Endothelial cell of umbilical vein (primary cell): Measurements from ENCODE around the gene DPF3. TPM values are rescaled to one million over a fixed set of nuclear protein-coding genes. Genes with fewer than 3 reads are reported as not detected.

ENCODE experiments used
- BruUV-seq: library from RNA; stranded (reverse); fragments of 400-500 nt; replicated peaks from 2 replicates; lab custom pipeline; 2021; lab: Mats Ljungman, UMichigan
- CTCF ChIA-PET: fragments of 300-600, 350-600 bp; sonication (Branson Sonifier 250); formaldehyde crosslinking; loops from one replicate; lab custom pipeline; 2021; ENCODE audit warnings: antibody characterized with exemption, inconsistent platforms; lab: Charles Lee
- POLR2A ChIA-PET: fragments of 300-600, 350-600 bp; sonication (Branson Sonifier 250); formaldehyde crosslinking; loops from one replicate; lab custom pipeline; 2021; ENCODE audit warnings: antibody characterized with exemption, inconsistent platforms; lab: Charles Lee
- DNase-seq: peaks from one replicate; pipeline ENCODE4 v3.0.0-alpha.2; 2011; ENCODE audit warnings: low read depth, low spot score
- FAIRE-seq: peaks from 2 replicates; lab custom pipeline; 2011; peaks lifted over from hg19 to GRCh38; lab: Jason Lieb, UNC
- H2AFZ ChIP-seq: 2 replicates; pipeline ENCODE4 v1.6.0; 2012; ENCODE audit warnings: low read depth, low read length, control low read depth, inconsistent platforms
- H3K27ac ChIP-seq: 2 replicates; pipeline ENCODE4 v1.5.1; 2011; ENCODE audit warnings: low read depth, mild to moderate bottlenecking, control low read depth, low read length, moderate library complexity; ENCODE audit not compliant: insufficient read depth
- H3K27me3 ChIP-seq, 2 experiments: 2 replicates each; pipeline versions ENCODE4 v1.6.0 to v1.6.1; 2011; ENCODE audit warnings: low read length in 2 of 2, mixed read lengths in 1 of 2; ENCODE audit not compliant: control insufficient read depth in 2 of 2, insufficient read depth in 2 of 2
- H3K36me3 ChIP-seq, 2 experiments: 2 replicates in 1 of 2; 3 replicates in 1 of 2; pipeline ENCODE4 v1.5.1; 2011; ENCODE audit warnings: low read length in 2 of 2, mild to moderate bottlenecking in 1 of 2, moderate library complexity in 1 of 2; ENCODE audit not compliant: control insufficient read depth in 2 of 2, insufficient read depth in 2 of 2; ENCODE audit errors: extremely low read depth in 1 of 2
- H3K4me1 ChIP-seq: 3 replicates; pipeline ENCODE4 v1.5.1; 2011; ENCODE audit warnings: mild to moderate bottlenecking, low read length; ENCODE audit not compliant: control insufficient read depth, insufficient read depth; ENCODE audit errors: extremely low read depth
- H3K4me2 ChIP-seq: 2 replicates; pipeline ENCODE4 v1.6.1; 2011; ENCODE audit warnings: low read length, control low read depth, mixed read lengths; ENCODE audit not compliant: insufficient read depth
- H3K4me3 ChIP-seq, 3 experiments: fragments of 200-600 bp in 1 of 3; sonication (generic), shearing (Covaris generic) in 1 of 3; replicated peaks in 1 of 3; 2 replicates each; pipeline ENCODE4 v1.5.1; 2011 to 2016; ENCODE audit warnings: control low read depth in 3 of 3, low read length in 3 of 3, mild to moderate bottlenecking in 2 of 3, inconsistent platforms in 1 of 3, low read depth in 1 of 3, moderate library complexity in 1 of 3; ENCODE audit not compliant: insufficient read depth in 1 of 3
- H3K79me2 ChIP-seq: 2 replicates; pipeline ENCODE4 v1.6.0; 2012; ENCODE audit warnings: low read length, inconsistent platforms; ENCODE audit not compliant: control insufficient read depth, insufficient read depth
- H3K9ac ChIP-seq: replicated peaks from 2 replicates; pipeline ENCODE3; 2011; ENCODE audit warnings: low read length, control low read depth; ENCODE audit not compliant: insufficient read depth; ENCODE audit errors: extremely low read depth
- H3K9me1 ChIP-seq: replicated peaks from 3 replicates; pipeline ENCODE4 v1.6.0; 2011; ENCODE audit warnings: mild to moderate bottlenecking, low read length; ENCODE audit not compliant: control insufficient read depth, insufficient read depth; ENCODE audit errors: extremely low read depth
- H3K9me3 ChIP-seq: replicated peaks from 2 replicates; pipeline ENCODE4 v1.5.1; 2012; ENCODE audit warnings: low read length, inconsistent platforms; ENCODE audit not compliant: control insufficient read depth, insufficient read depth
- H4K20me1 ChIP-seq: replicated peaks from 2 replicates; pipeline ENCODE3; 2011; ENCODE audit warnings: mild to moderate bottlenecking, low read length; ENCODE audit not compliant: control insufficient read depth, insufficient read depth; ENCODE audit errors: extremely low read depth
- CTCF ChIP-seq, 2 donors: IDR thresholded peaks; 1 replicate in 1 of 2; 2 replicates in 1 of 2; pipeline ENCODE4 v1.5.1; 2011; ENCODE audit warnings: low read length in 2 of 2, mild to moderate bottlenecking in 2 of 2, moderate library complexity in 2 of 2, control low read depth in 1 of 2, inconsistent platforms in 1 of 2, low read depth in 1 of 2; ENCODE audit not compliant: insufficient read depth in 1 of 2; ENCODE audit errors: extremely low read depth in 1 of 2
- EZH2 ChIP-seq: IDR thresholded peaks from 2 replicates; pipeline ENCODE4 v1.6.1; 2012; ENCODE audit warnings: borderline replicate concordance, low read depth, mild to moderate bottlenecking, moderate library complexity, low read length, inconsistent platforms; ENCODE audit not compliant: severe bottlenecking
- FOS ChIP-seq: IDR thresholded peaks from 2 replicates; pipeline ENCODE4 v1.6.1; 2011; ENCODE audit warnings: mild to moderate bottlenecking, low read length, moderate library complexity, borderline replicate concordance; ENCODE audit not compliant: insufficient read depth
- GATA2 ChIP-seq: IDR thresholded peaks from 2 replicates; pipeline ENCODE4 v1.7.0; 2011; ENCODE audit warnings: low read depth, mild to moderate bottlenecking, moderate library complexity, mixed read lengths, low read length; ENCODE audit not compliant: insufficient read length, insufficient read depth
- JUN ChIP-seq: IDR thresholded peaks from 2 replicates; pipeline ENCODE4 v1.6.1; 2011; ENCODE audit warnings: borderline replicate concordance, low read depth; ENCODE audit not compliant: insufficient read length, insufficient read depth
- MAX ChIP-seq: IDR thresholded peaks from 2 replicates; pipeline ENCODE4 v1.6.1; 2011; ENCODE audit not compliant: insufficient read depth, insufficient read length
- MYC ChIP-seq: IDR thresholded peaks from one replicate; pipeline ENCODE4 v1.6.1; 2011; ENCODE audit warnings: mild to moderate bottlenecking, low read depth, low read length
- POLR2A ChIP-seq: IDR thresholded peaks from 2 replicates; pipeline ENCODE4 v1.6.1; 2012; ENCODE audit warnings: low read depth, mild to moderate bottlenecking, control low read depth, low read length
- POLR2AphosphoS5 ChIP-seq: IDR thresholded peaks from 2 replicates; pipeline ENCODE4 v1.6.1; 2012; ENCODE audit warnings: low read depth, mild to moderate bottlenecking, control low read depth, low read length, moderate library complexity; ENCODE audit not compliant: insufficient read depth
- dilution Hi-C: fragments of 300-500 bp; cut with MboI; formaldehyde crosslinking; loops from one replicate; pipeline ENCODE4 v1.15.0; 2019; ENCODE audit warnings: low sequenced_read_pairs; ENCODE audit not compliant: extremely low pct_ligation_motif_present
- intact Hi-C: fragments of 100-400 bp; cut with micrococcal nuclease; formaldehyde crosslinking; loops from one replicate; pipeline ENCODE4 v1.10.0; 2022
- polyA plus RNA-seq, 4 experiments: library from polyadenylated mRNA; depleted of rRNA in 3 of 4; stranded (reverse) in 3 of 4; unstranded in 1 of 4; fragments of >200 nt; gene quantifications; 2 replicates each; pipeline versions ENCODE4 v1.2.1 to v1.2.3, GENCODE V29; 2011 to 2012; ENCODE audit warnings: missing spikeins in 1 of 4
- total RNA-seq: library from RNA; stranded (reverse); gene quantifications from 2 replicates; pipeline ENCODE4 v1.2.3, GENCODE V29; 2021

The DPF3 gene
- total and polyA plus RNA-seq, 2 donors (not counting 3 experiments of a cell fraction or from before 2014, with no cell fraction given), result 2.4 to 3.5 TPM

GRCh38 chr14:72609205-72609916, 284.5 kb downstream of the DPF3 start:
- CTCF ChIA-PET, result interaction anchor here (1.3 to 1.9 kb wide), 5 partner anchors 8 to 293 kb away, joined by 3 to 7 read pairs (median 4); no protein-coding TSS in a partner anchor
- no peak for DNase-seq
- POLR2A ChIA-PET, result no interaction called here
- H3K27ac ChIP-seq, result no peak overlapping the region
- H3K9ac ChIP-seq, result no peak overlapping the region
- peaks cover 15% of the 10 kb centered on the region for H3K4me1 ChIP-seq
- H3K36me3 ChIP-seq, result no peaks in the 10 kb centered on the region
- no TSS peak for BruUV-seq
- no peaks in the 10 kb centered on the region for H3K9me1 ChIP-seq
- dilution Hi-C loops (no loop called here), intact Hi-C loops (no loop called here)
- no peaks in the 10 kb centered on the region for H3K9me3 ChIP-seq
- H3K4me3 ChIP-seq, result no peak overlapping the region
- H2AFZ ChIP-seq, result no peak overlapping the region
- no peak for FAIRE-seq
- H3K27me3 ChIP-seq, result no peaks in the 10 kb centered on the region
- H3K79me2 ChIP-seq, result no peaks in the 10 kb centered on the region
- H4K20me1 ChIP-seq, result no peaks in the 10 kb centered on the region
- H3K4me2 ChIP-seq, result no peak overlapping the region
- no peak for TF ChIP-seq GATA2
- TF ChIP-seq EZH2, result no peak
- TF ChIP-seq CTCF (IDR thresholded peaks at IDR 0.05; ENCODE audit: extremely low read depth in 1 of 2, insufficient read depth in 1 of 2, low read depth in 1 of 2, low read length in 2 of 2), result no peak
- no peak for TF ChIP-seq FOS
- no peak for TF ChIP-seq MYC
- TF ChIP-seq POLR2AphosphoS5, result no peak
- TF ChIP-seq MAX, result no peak
- no peak for TF ChIP-seq JUN
- TF ChIP-seq POLR2A, result no peak
